OCI-M1 (cell line): ENCODE results near the gene SLC9A4.

Experiments used
- DNase-seq: peaks from one replicate; lab custom pipeline; 2025; lab: John Stamatoyannopoulos, UW

SLC9A4 gene

GRCh38 chr2:102473020-102473419, at the start of gene SLC9A4:
SLC9A4 (plus strand) TSS chr2:102473226; CDS start chr2:102473760, 534 bp downstream.
- DNase-seq, result peak; percentile 73

- no peak for DNase-seq
These were observed 49.7 kb upstream of the SLC9A4 start for GRCh38 chr2:102423368-102423767.

- no peak for DNase-seq
These were observed 48.3 kb upstream of the SLC9A4 start for GRCh38 chr2:102424754-102425153.

- no peak for DNase-seq
These were observed 47.4 kb upstream of the SLC9A4 start for GRCh38 chr2:102425441-102426132.

GRCh38 chr2:102427249-102427648, 45.8 kb upstream of the SLC9A4 start:
- DNase-seq, result no peak

GRCh38 chr2:102428573-102428972, 44.5 kb upstream of the SLC9A4 start:
- DNase-seq, result no peak

- no peak for DNase-seq
These were observed 40.6 kb upstream of the SLC9A4 start for GRCh38 chr2:102432386-102432785.

- DNase-seq, result no peak
These were observed 38.9 kb upstream of the SLC9A4 start for GRCh38 chr2:102433973-102434654.

- DNase-seq, result no peak
These were observed 38.2 kb upstream of the SLC9A4 start for GRCh38 chr2:102434655-102435381.

- no peak for DNase-seq
These were observed 37.3 kb upstream of the SLC9A4 start for GRCh38 chr2:102435741-102436140.

GRCh38 chr2:102436323-102436722, 36.7 kb upstream of the SLC9A4 start:
- DNase-seq, result no peak

- no peak for DNase-seq
These were observed 35.9 kb upstream of the SLC9A4 start for GRCh38 chr2:102437122-102437521.

GRCh38 chr2:102438111-102438510, 34.9 kb upstream of the SLC9A4 start:
- DNase-seq, result no peak

GRCh38 chr2:102438578-102438977, 34.4 kb upstream of the SLC9A4 start:
- DNase-seq, result no peak

GRCh38 chr2:102439065-102439695, 33.8 kb upstream of the SLC9A4 start:
- no peak for DNase-seq

GRCh38 chr2:102442967-102443828, 29.8 kb upstream of the SLC9A4 start:
- DNase-seq, result peak; percentile 80

- DNase-seq, result no peak
These were observed 28.8 kb upstream of the SLC9A4 start for GRCh38 chr2:102444233-102444632.

GRCh38 chr2:102446936-102447335, 26.1 kb upstream of the SLC9A4 start:
- no peak for DNase-seq

- peak; percentile 76 for DNase-seq
These were observed 23.6 kb upstream of the SLC9A4 start for GRCh38 chr2:102449370-102449974.

GRCh38 chr2:102451968-102452367, 21.1 kb upstream of the SLC9A4 start:
- no peak for DNase-seq

GRCh38 chr2:102453501-102453900, 19.5 kb upstream of the SLC9A4 start:
- no peak for DNase-seq
